Adrenal gland (tissue), 5 donors: Measurements from ENCODE around the gene UQCC3.

Experiments used
- CTCF ChIP-seq, 6 experiments: fragments of 450-650 bp in 4 of 6; fragments of 200-600 bp in 2 of 6; sonication (generic) in 1 of 6; IDR thresholded peaks; 1 replicate in 5 of 6; 2 replicates in 1 of 6; pipeline versions ENCODE4 v1.5.1 to v1.8.0; 2016 to 2021; ENCODE audit warnings: antibody characterized with exemption in 6 of 6, mild to moderate bottlenecking in 2 of 6, moderate library complexity in 1 of 6
- POLR2A ChIP-seq, 2 donors: fragments of 450-650 bp; IDR thresholded peaks; one replicate each; pipeline ENCODE4 v1.6.1; 2017; ENCODE audit warnings: antibody characterized with exemption in 2 of 2, mild to moderate bottlenecking in 2 of 2, moderate library complexity in 1 of 2
- donor health status: DM: no; HTN: no; CAD: no.

DNA sequence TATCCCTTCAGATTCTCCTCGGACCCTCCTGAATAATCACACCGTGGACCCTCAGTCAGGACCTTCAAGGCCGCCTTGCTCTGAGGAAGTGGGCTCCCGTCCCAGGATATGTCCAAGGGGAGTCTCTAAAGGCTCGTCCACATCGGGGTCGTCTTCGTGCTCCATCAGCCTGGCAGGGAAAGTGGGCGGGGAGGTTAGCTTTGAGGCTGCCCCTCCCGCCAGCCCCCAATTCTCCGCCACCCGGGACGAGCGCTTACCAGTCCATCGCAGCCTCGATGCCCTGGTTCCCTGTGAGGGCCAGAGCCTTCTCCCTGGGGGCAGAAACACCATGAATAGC, 6.9 kb downstream of the UQCC3 start:
- TF ChIP-seq CTCF (IDR thresholded peaks at IDR 0.05) (no peak), POLR2A (IDR thresholded peaks at IDR 0.05) (no peak)
